Testis (tissue), 2 donors: Measurements from ENCODE around the gene RHCE.

ENCODE experiments used
- POLR2A ChIP-seq: fragments of 450-650 bp; IDR thresholded peaks from one replicate; pipeline ENCODE4 v1.6.1; 2017; ENCODE audit warnings: antibody characterized with exemption, mild to moderate bottlenecking, moderate library complexity
- TF ChIP-seq, protein P1 (sequence below), 3 experiments: fragments of 450-650 bp in 2 of 3; fragments of 200-600 bp in 1 of 3; sonication (generic) in 1 of 3; IDR thresholded peaks; one replicate each; pipeline ENCODE4 v1.5.1; 2016 to 2019; ENCODE audit warnings: antibody characterized with exemption in 3 of 3, mild to moderate bottlenecking in 2 of 3, moderate library complexity in 1 of 3

DNA sequence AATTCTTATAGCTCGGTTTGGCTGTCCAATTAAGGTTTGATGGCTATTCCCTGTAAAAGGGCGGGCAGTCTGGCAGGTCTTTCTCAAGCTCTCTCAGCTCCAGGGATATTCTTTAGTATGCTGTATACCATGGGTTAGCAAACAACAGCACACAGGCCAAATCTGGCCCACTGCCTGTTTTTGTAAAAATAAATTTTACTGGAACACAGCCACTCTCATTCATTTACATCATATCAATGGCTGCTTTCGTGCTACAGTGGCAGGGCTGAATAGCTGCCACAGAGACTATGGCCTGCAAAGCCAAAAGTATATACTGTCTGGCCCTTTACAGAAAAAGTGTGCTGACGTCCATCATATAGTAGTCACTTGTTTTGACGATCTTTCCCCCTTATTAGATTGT is 42.1 kb upstream of the RHCE start:
- TF ChIP-seq, protein P1, sequence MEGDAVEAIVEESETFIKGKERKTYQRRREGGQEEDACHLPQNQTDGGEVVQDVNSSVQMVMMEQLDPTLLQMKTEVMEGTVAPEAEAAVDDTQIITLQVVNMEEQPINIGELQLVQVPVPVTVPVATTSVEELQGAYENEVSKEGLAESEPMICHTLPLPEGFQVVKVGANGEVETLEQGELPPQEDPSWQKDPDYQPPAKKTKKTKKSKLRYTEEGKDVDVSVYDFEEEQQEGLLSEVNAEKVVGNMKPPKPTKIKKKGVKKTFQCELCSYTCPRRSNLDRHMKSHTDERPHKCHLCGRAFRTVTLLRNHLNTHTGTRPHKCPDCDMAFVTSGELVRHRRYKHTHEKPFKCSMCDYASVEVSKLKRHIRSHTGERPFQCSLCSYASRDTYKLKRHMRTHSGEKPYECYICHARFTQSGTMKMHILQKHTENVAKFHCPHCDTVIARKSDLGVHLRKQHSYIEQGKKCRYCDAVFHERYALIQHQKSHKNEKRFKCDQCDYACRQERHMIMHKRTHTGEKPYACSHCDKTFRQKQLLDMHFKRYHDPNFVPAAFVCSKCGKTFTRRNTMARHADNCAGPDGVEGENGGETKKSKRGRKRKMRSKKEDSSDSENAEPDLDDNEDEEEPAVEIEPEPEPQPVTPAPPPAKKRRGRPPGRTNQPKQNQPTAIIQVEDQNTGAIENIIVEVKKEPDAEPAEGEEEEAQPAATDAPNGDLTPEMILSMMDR (IDR thresholded peaks at IDR 0.05), result no peak
- TF ChIP-seq POLR2A, result no peak
